Non-pigmented ciliary epithelial cell (primary cell): ENCODE measurements around the gene ERBB4.
"Not testable (repeated sequence)": the region's sequence is repeated elsewhere in the genome, so short reads cannot be mapped to it uniquely, and the experiment has no call there.

Source experiments
- DNase-seq: peaks from one replicate; pipeline ENCODE4 v3.0.0-alpha.2; 2010; ENCODE audit warnings: low read depth

The ERBB4 gene

GRCh38 chr2:212223696-212224095 is 314.9 kb downstream of the ERBB4 start:
- no peak for DNase-seq

GRCh38 chr2:212213191-212213590 is 325.4 kb downstream of the ERBB4 start:
- no peak for DNase-seq

GRCh38 chr2:212208467-212208866 is 330.1 kb downstream of the ERBB4 start:
- no peak for DNase-seq

GRCh38 chr2:212197776-212198175 is 340.8 kb downstream of the ERBB4 start:
- no peak for DNase-seq

GRCh38 chr2:212195626-212196025 is 343.0 kb downstream of the ERBB4 start:
- no peak for DNase-seq

- no peak for DNase-seq
These were observed 344.2 kb downstream of the ERBB4 start for GRCh38 chr2:212194396-212194795.

GRCh38 chr2:212193803-212194202 is 344.8 kb downstream of the ERBB4 start:
- DNase-seq = no peak

GRCh38 chr2:212193056-212193455 is 345.5 kb downstream of the ERBB4 start:
- DNase-seq = no peak

- DNase-seq = not testable (repeated sequence)
These were observed 347.2 kb downstream of the ERBB4 start for GRCh38 chr2:212191438-212191837.

- DNase-seq = no peak
These were observed 352.4 kb downstream of the ERBB4 start for GRCh38 chr2:212186166-212186565.

GRCh38 chr2:212181646-212182045 is 357.0 kb downstream of the ERBB4 start:
- no peak for DNase-seq

GRCh38 chr2:212180408-212181083 is 358.1 kb downstream of the ERBB4 start:
- DNase-seq = no peak

- no peak for DNase-seq
These were observed 360.9 kb downstream of the ERBB4 start for GRCh38 chr2:212177724-212178123.

- DNase-seq = no peak
These were observed 362.5 kb downstream of the ERBB4 start for GRCh38 chr2:212176151-212176550.

GRCh38 chr2:212173756-212174510 is 364.7 kb downstream of the ERBB4 start:
- no peak for DNase-seq

GRCh38 chr2:212173331-212173730 is 365.3 kb downstream of the ERBB4 start:
- no peak for DNase-seq

GRCh38 chr2:212170382-212170781 is 368.2 kb downstream of the ERBB4 start:
- no peak for DNase-seq

- DNase-seq = no peak
These were observed 380.5 kb downstream of the ERBB4 start for GRCh38 chr2:212158081-212158480.

GRCh38 chr2:212157012-212157411 is 381.6 kb downstream of the ERBB4 start:
- DNase-seq = no peak

- no peak for DNase-seq
These were observed 382.5 kb downstream of the ERBB4 start for GRCh38 chr2:212156088-212156487.

- no peak for DNase-seq
These were observed 384.1 kb downstream of the ERBB4 start for GRCh38 chr2:212154477-212154878.

GRCh38 chr2:212153923-212154322 is 384.7 kb downstream of the ERBB4 start:
- no peak for DNase-seq

- DNase-seq = no peak
These were observed 390.6 kb downstream of the ERBB4 start for GRCh38 chr2:212147921-212148513.
